HCT116 (cell line): ENCODE data around the gene TSPAN31. TPM values are rescaled to one million over a fixed set of nuclear protein-coding genes. Genes with fewer than 3 reads are reported as not detected.

Source experiments
- ATAC-seq: fragments of 200-7000 bp; cut with Tn5 transposase; 2 replicates; pipeline ENCODE4 v1.9.1; 2020; ENCODE audit warnings: mild to moderate bottlenecking, moderate library complexity
- BruUV-seq: library from RNA; stranded (reverse); fragments of 400-500 nt; replicated peaks from 2 replicates; lab custom pipeline; 2021; lab: Mats Ljungman, UMichigan
- CTCF ChIA-PET: fragments of 300-600 bp; sonication (Branson Sonifier 250); formaldehyde crosslinking; loops from one replicate; lab custom pipeline; 2021; ENCODE audit warnings: antibody characterized with exemption; lab: Charles Lee
- POLR2A ChIA-PET: fragments of 300-600, 350-600 bp; sonication (Branson Sonifier 250); formaldehyde crosslinking; loops from one replicate; lab custom pipeline; 2021; ENCODE audit warnings: antibody characterized with exemption; lab: Charles Lee
- RAD21 ChIA-PET, 2 experiments: fragments of 300-600 bp; sonication (Branson Sonifier 250); formaldehyde crosslinking; loops; one replicate each; lab custom pipeline; 2023; ENCODE audit warnings: low total read pairs in 2 of 2; ENCODE audit not compliant: uncharacterized antibody in 2 of 2, unreplicated experiment in 2 of 2, low non-redundant PET in 1 of 2; lab: Charles Lee
- DNase-seq: peaks from one replicate; pipeline ENCODE4 v3.0.0-alpha.2; 2010; ENCODE audit warnings: low read depth, low spot score
- H2AFZ ChIP-seq: fragments of 200-600 bp; shearing (Covaris generic), sonication (generic); 2 replicates; pipeline ENCODE4 v1.6.1; 2017; ENCODE audit warnings: low read depth, mixed run types, mixed read lengths, antibody characterized with exemption, low read length; ENCODE audit not compliant: poor library complexity, severe bottlenecking
- H3K27ac ChIP-seq: 2 replicates; pipeline ENCODE4 v1.5.1; 2012; ENCODE audit warnings: low read depth, low read length
- H3K27me3 ChIP-seq: fragments of 200-600 bp; sonication (generic); 2 replicates; pipeline ENCODE4 v1.6.1; 2016; ENCODE audit warnings: mixed run types, low read length, mixed read lengths; ENCODE audit not compliant: insufficient read depth
- H3K36me3 ChIP-seq, 2 experiments: fragments of 200-500 bp in 1 of 2; fragments of 200-600 bp in 1 of 2; sonication (Bioruptor generic) in 1 of 2; sonication (generic) in 1 of 2; 2 replicates each; pipeline versions ENCODE4 v1.5.1 to v1.6.1; 2014 to 2016; ENCODE audit warnings: low read length in 2 of 2, inconsistent platforms in 1 of 2, mixed read lengths in 1 of 2, mixed run types in 1 of 2; ENCODE audit not compliant: insufficient read depth in 2 of 2, control insufficient read depth in 1 of 2
- H3K4me1 ChIP-seq, 2 experiments: fragments of 200-600 bp in 1 of 2; sonication (generic) in 1 of 2; 2 replicates each; pipeline versions ENCODE4 v1.5.1 to v1.6.1; 2012 to 2017; ENCODE audit warnings: low read length in 2 of 2, inconsistent platforms in 1 of 2, mild to moderate bottlenecking in 1 of 2, mixed read lengths in 1 of 2, mixed run types in 1 of 2, moderate library complexity in 1 of 2; ENCODE audit not compliant: insufficient read depth in 2 of 2, control insufficient read depth in 1 of 2
- H3K4me2 ChIP-seq: fragments of 200-600 bp; sonication (generic); 2 replicates; pipeline ENCODE4 v1.6.1; 2017; ENCODE audit warnings: mixed run types, low read length, mixed read lengths
- H3K4me3 ChIP-seq, 2 experiments: fragments of 200-600 bp in 1 of 2; sonication (generic) in 1 of 2; replicated peaks in 1 of 2; 2 replicates each; pipeline ENCODE4 v1.5.1; 2011 to 2016; ENCODE audit warnings: low read length in 2 of 2, control low read depth in 1 of 2, low read depth in 1 of 2, mild to moderate bottlenecking in 1 of 2, mixed read lengths in 1 of 2, mixed run types in 1 of 2
- H3K79me2 ChIP-seq: fragments of 200-600 bp; sonication (generic); 2 replicates; pipeline ENCODE4 v1.6.1; 2017; ENCODE audit warnings: mild to moderate bottlenecking, mixed run types, low read length, moderate library complexity, mixed read lengths; ENCODE audit not compliant: insufficient read depth
- H3K9ac ChIP-seq: fragments of 200-600 bp; sonication (generic); 2 replicates; pipeline ENCODE4 v1.6.1; 2016; ENCODE audit warnings: low read length, mixed read lengths
- H3K9me2 ChIP-seq: fragments of 200-600 bp; sonication (generic), shearing (Covaris generic); 2 replicates; pipeline ENCODE4 v1.6.1; 2017; ENCODE audit warnings: mixed run types, mild to moderate bottlenecking, moderate library complexity; ENCODE audit not compliant: insufficient read depth
- H3K9me3 ChIP-seq, 2 experiments: fragments of 200-500 bp in 1 of 2; fragments of 200-600 bp in 1 of 2; sonication (Bioruptor generic) in 1 of 2; sonication (generic) in 1 of 2; 2 replicates each; pipeline ENCODE4 v1.6.1; 2014 to 2017; ENCODE audit warnings: low read length in 2 of 2, mixed read lengths in 2 of 2, inconsistent platforms in 1 of 2, low read depth in 1 of 2, mild to moderate bottlenecking in 1 of 2, mixed run types in 1 of 2, moderate library complexity in 1 of 2; ENCODE audit not compliant: control insufficient read depth in 1 of 2, insufficient read depth in 1 of 2
- H4K20me1 ChIP-seq: fragments of 200-600 bp; sonication (generic), shearing (Covaris generic); 2 replicates; pipeline ENCODE4 v1.6.1; 2017; ENCODE audit warnings: mixed run types, mild to moderate bottlenecking, moderate library complexity; ENCODE audit not compliant: insufficient read depth
- CBX3 ChIP-seq: IDR thresholded peaks from 2 replicates; pipeline ENCODE4 v1.6.1; 2012; ENCODE audit warnings: low read depth
- CEBPB ChIP-seq: IDR thresholded peaks from 2 replicates; pipeline ENCODE4 v1.6.1; 2012; ENCODE audit warnings: low read depth
- EZH2 ChIP-seq: fragments of 200-600 bp; sonication (generic); IDR thresholded peaks from 2 replicates; pipeline ENCODE4 v1.6.1; 2017; ENCODE audit warnings: antibody characterized with exemption, mixed run types
- EZH2phosphoT487 ChIP-seq: fragments of 200-600 bp; IDR thresholded peaks from 2 replicates; pipeline ENCODE4 v1.6.1; 2018; ENCODE audit warnings: antibody characterized with exemption, borderline replicate concordance
- POLR2A ChIP-seq: IDR thresholded peaks from 2 replicates; pipeline ENCODE4 v1.7.0; 2011; ENCODE audit warnings: borderline replicate concordance; ENCODE audit not compliant: insufficient read depth, insufficient read length; ENCODE audit errors: extremely low read depth
- POLR2AphosphoS5 ChIP-seq: IDR thresholded peaks from 2 replicates; pipeline ENCODE4 v1.6.1; 2011; ENCODE audit warnings: mild to moderate bottlenecking, low read depth, low read length, moderate library complexity
- RAD21 ChIP-seq: IDR thresholded peaks from 2 replicates; pipeline ENCODE4 v1.6.1; 2012; ENCODE audit warnings: low read depth, mild to moderate bottlenecking
- SRF ChIP-seq: IDR thresholded peaks from 2 replicates; pipeline ENCODE4 v1.6.1; 2012; ENCODE audit warnings: low read depth
- TCF7L2 ChIP-seq: IDR thresholded peaks from 2 replicates; pipeline ENCODE4 v1.7.0; 2011; ENCODE audit warnings: borderline replicate concordance, inconsistent platforms; ENCODE audit not compliant: insufficient read depth, insufficient read length; ENCODE audit errors: extremely low read depth
- YY1 ChIP-seq: IDR thresholded peaks from 2 replicates; pipeline ENCODE4 v1.6.1; 2011; ENCODE audit warnings: low read length, low read depth, moderate library complexity, mild to moderate bottlenecking; ENCODE audit not compliant: insufficient replicate concordance; ENCODE audit errors: extremely low read depth
- ZFX ChIP-seq: fragments of 450-650 bp; IDR thresholded peaks from 2 replicates; pipeline ENCODE4 v1.6.1; 2017
- ZNF274 ChIP-seq: fragments of 200-500 bp; sonication (Bioruptor generic); IDR thresholded peaks from 2 replicates; pipeline ENCODE4 v1.6.1; 2014; ENCODE audit warnings: mild to moderate bottlenecking, low read depth, low read length, inconsistent platforms
- intact Hi-C: fragments of 100-400 bp; cut with micrococcal nuclease; formaldehyde crosslinking; loops from 2 replicates; pipeline ENCODE4 v1.10.0; 2022
- total RNA-seq: library from RNA; stranded (reverse); gene quantifications from one replicate; pipeline ENCODE4 v1.2.1, GENCODE V29; 2021; ENCODE audit not compliant: unreplicated experiment
- TF ChIP-seq, protein P1 (sequence below): IDR thresholded peaks from 2 replicates; pipeline ENCODE4 v1.6.1; 2011; ENCODE audit warnings: mild to moderate bottlenecking, low read length, moderate library complexity; ENCODE audit not compliant: insufficient replicate concordance; ENCODE audit errors: extremely low read depth
- TF ChIP-seq, protein P2 (sequence below), 3 experiments: fragments of 200-600 bp in 1 of 3; sonication (generic) in 1 of 3; IDR thresholded peaks in 2 of 3; conservative IDR thresholded peaks in 1 of 3; 2 replicates each; pipeline ENCODE4 v1.5.1; 2012 to 2017; ENCODE audit warnings: low read depth in 2 of 3, low read length in 2 of 3, antibody characterized with exemption in 1 of 3, borderline replicate concordance in 1 of 3, control low read depth in 1 of 3, mild to moderate bottlenecking in 1 of 3, mixed read lengths in 1 of 3, mixed run types in 1 of 3, moderate library complexity in 1 of 3; ENCODE audit not compliant: insufficient read depth in 1 of 3

TSPAN31 gene
- total RNA-seq, 1 experiment from 2014 or later: 14.9 TPM

DNA sequence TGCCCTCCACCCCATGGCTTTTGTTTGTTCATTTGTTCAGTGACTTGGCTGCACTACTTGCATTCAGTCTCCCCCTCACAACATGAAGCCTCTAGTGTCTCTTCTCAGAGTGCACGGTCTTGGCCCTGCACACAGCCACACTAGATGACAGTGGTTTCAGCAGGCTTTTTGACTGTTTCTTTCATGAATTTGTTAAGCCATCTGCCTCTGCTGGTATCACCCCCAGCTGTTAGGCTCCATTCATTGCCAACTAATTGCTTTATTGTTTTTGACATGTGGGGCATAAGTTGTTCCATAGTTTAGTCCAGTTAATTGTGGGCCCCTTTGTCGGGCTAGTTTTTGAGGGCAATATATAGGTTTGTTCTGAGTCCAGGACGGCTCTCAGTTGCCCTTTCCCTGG lies 32.1 kb upstream of the TSPAN31 start:
- H2AFZ ChIP-seq: no peak overlapping the region
- intact Hi-C loops: no loop called here
- RAD21 ChIA-PET: no interaction called here
- no peaks in the 10 kb centered on the region for H3K9me3 ChIP-seq
- H3K27me3 ChIP-seq: no peaks in the 10 kb centered on the region
- H3K4me1 ChIP-seq: no peaks in the 10 kb centered on the region
- H3K9ac ChIP-seq: no peak overlapping the region
- H3K79me2 ChIP-seq: no peaks in the 10 kb centered on the region
- no peak for DNase-seq
- CTCF ChIA-PET: no interaction called here
- BruUV-seq: no TSS peak
- H3K27ac ChIP-seq: no peak overlapping the region
- POLR2A ChIA-PET: no interaction called here
- H3K36me3 ChIP-seq: peaks cover under 1 to 5% of the 10 kb centered on the region in 2 experiments; a peak in 2 of 4 replicates
- no peak overlapping the region for H3K4me3 ChIP-seq
- no peak overlapping the region for H3K4me2 ChIP-seq
- H3K9me2 ChIP-seq: no peaks in the 10 kb centered on the region
- ATAC-seq: no peak
- H4K20me1 ChIP-seq: no peaks in the 10 kb centered on the region; the same call in 1 of the 2 replicates
- TF ChIP-seq, protein P1, sequence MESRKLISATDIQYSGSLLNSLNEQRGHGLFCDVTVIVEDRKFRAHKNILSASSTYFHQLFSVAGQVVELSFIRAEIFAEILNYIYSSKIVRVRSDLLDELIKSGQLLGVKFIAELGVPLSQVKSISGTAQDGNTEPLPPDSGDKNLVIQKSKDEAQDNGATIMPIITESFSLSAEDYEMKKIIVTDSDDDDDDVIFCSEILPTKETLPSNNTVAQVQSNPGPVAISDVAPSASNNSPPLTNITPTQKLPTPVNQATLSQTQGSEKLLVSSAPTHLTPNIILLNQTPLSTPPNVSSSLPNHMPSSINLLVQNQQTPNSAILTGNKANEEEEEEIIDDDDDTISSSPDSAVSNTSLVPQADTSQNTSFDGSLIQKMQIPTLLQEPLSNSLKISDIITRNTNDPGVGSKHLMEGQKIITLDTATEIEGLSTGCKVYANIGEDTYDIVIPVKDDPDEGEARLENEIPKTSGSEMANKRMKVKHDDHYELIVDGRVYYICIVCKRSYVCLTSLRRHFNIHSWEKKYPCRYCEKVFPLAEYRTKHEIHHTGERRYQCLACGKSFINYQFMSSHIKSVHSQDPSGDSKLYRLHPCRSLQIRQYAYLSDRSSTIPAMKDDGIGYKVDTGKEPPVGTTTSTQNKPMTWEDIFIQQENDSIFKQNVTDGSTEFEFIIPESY: no peak
- TF ChIP-seq ZNF274: no peak
- no peak for TF ChIP-seq CEBPB
- TF ChIP-seq CBX3: no peak
- no peak for TF ChIP-seq EZH2
- TF ChIP-seq TCF7L2: no peak
- TF ChIP-seq, protein P2, sequence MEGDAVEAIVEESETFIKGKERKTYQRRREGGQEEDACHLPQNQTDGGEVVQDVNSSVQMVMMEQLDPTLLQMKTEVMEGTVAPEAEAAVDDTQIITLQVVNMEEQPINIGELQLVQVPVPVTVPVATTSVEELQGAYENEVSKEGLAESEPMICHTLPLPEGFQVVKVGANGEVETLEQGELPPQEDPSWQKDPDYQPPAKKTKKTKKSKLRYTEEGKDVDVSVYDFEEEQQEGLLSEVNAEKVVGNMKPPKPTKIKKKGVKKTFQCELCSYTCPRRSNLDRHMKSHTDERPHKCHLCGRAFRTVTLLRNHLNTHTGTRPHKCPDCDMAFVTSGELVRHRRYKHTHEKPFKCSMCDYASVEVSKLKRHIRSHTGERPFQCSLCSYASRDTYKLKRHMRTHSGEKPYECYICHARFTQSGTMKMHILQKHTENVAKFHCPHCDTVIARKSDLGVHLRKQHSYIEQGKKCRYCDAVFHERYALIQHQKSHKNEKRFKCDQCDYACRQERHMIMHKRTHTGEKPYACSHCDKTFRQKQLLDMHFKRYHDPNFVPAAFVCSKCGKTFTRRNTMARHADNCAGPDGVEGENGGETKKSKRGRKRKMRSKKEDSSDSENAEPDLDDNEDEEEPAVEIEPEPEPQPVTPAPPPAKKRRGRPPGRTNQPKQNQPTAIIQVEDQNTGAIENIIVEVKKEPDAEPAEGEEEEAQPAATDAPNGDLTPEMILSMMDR (IDR thresholded peaks at IDR 0.05 in 2 of 3, conservative IDR thresholded peaks at IDR 0.05 in 1 of 3; ENCODE audit: borderline replicate concordance in 1 of 3, insufficient read depth in 1 of 3, low read depth in 2 of 3, low read length in 2 of 3): no peak
- TF ChIP-seq ZFX: no peak
- TF ChIP-seq EZH2phosphoT487: no peak
- TF ChIP-seq SRF: no peak
- TF ChIP-seq RAD21: no peak
- no peak for TF ChIP-seq POLR2AphosphoS5
- TF ChIP-seq POLR2A: no peak
- TF ChIP-seq YY1: no peak
